Liver (tissue), 9 donors: ENCODE data around the gene ARHGAP9. TPM values are rescaled to one million over a fixed set of nuclear protein-coding genes. Genes with fewer than 3 reads are reported as not detected.
"Not testable (repeated sequence)": the region's sequence is repeated elsewhere in the genome, so short reads cannot be mapped to it uniquely, and the experiment has no call there.

Experiments used
- DNase-seq: peaks from one replicate; pipeline ENCODE4 v3.0.0-alpha.2; 2017; ENCODE audit warnings: low spot score
- H3K27ac ChIP-seq, 2 donors: one replicate each; pipeline ENCODE4 v1.7.0; 2013; ENCODE audit warnings: inconsistent platforms in 2 of 2, low read length in 2 of 2, control low read depth in 1 of 2, low read depth in 1 of 2, mild to moderate bottlenecking in 1 of 2
- H3K27me3 ChIP-seq, 4 donors: one replicate each; pipeline versions ENCODE4 v1.6.1 to v1.7.0; 2013; ENCODE audit warnings: low read length in 3 of 4, inconsistent platforms in 1 of 4, mild to moderate bottlenecking in 1 of 4, moderate library complexity in 1 of 4; ENCODE audit not compliant: control insufficient read depth in 4 of 4, insufficient read depth in 4 of 4
- H3K36me3 ChIP-seq, 4 donors: one replicate each; pipeline versions ENCODE4 v1.6.1 to v1.7.0; 2013; ENCODE audit warnings: low read length in 3 of 4, mild to moderate bottlenecking in 3 of 4, low read depth in 1 of 4, moderate library complexity in 1 of 4; ENCODE audit not compliant: control insufficient read depth in 4 of 4, insufficient read depth in 3 of 4
- H3K4me1 ChIP-seq, 4 donors: one replicate each; pipeline versions ENCODE4 v1.6.1 to v1.7.0; 2013; ENCODE audit warnings: low read length in 3 of 4, mild to moderate bottlenecking in 3 of 4, moderate library complexity in 1 of 4; ENCODE audit not compliant: control insufficient read depth in 4 of 4, insufficient read depth in 4 of 4
- H3K4me3 ChIP-seq, 3 donors: one replicate each; pipeline versions ENCODE4 v1.6.1 to v1.7.0; 2013; ENCODE audit warnings: low read length in 3 of 3, control low read depth in 1 of 3, low read depth in 1 of 3, mild to moderate bottlenecking in 1 of 3
- H3K9ac ChIP-seq, 2 donors: one replicate each; pipeline ENCODE4 v1.7.0; 2013; ENCODE audit warnings: low read length in 2 of 2, mild to moderate bottlenecking in 2 of 2, moderate library complexity in 2 of 2, control low read depth in 1 of 2, low read depth in 1 of 2
- H3K9me3 ChIP-seq, 4 donors: one replicate each; pipeline versions ENCODE4 v1.6.1 to v1.7.0; 2013; ENCODE audit warnings: low read length in 3 of 4; ENCODE audit not compliant: control insufficient read depth in 4 of 4
- ATF3 ChIP-seq: IDR thresholded peaks from 2 replicates; pipeline ENCODE4 v1.6.1; 2016; ENCODE audit warnings: antibody characterized with exemption
- CTCF ChIP-seq: fragments of 150-350 bp; IDR thresholded peaks from 2 replicates; pipeline ENCODE4 v1.5.1; 2017; ENCODE audit warnings: improper control_type of control experiment, low read depth, low read length; ENCODE audit not compliant: missing input control
- FOXA1 ChIP-seq: IDR thresholded peaks from 2 replicates; pipeline ENCODE4 v1.6.1; 2016; ENCODE audit warnings: antibody characterized with exemption
- FOXA2 ChIP-seq: IDR thresholded peaks from 2 replicates; pipeline ENCODE4 v1.6.1; 2016; ENCODE audit warnings: antibody characterized with exemption
- HNF4A ChIP-seq, 2 donors: conservative IDR thresholded peaks; 2 replicates each; pipeline ENCODE4 v1.6.1; 2016; ENCODE audit warnings: antibody characterized with exemption in 2 of 2, mild to moderate bottlenecking in 2 of 2
- HNF4G ChIP-seq: IDR thresholded peaks from 2 replicates; pipeline ENCODE4 v1.6.1; 2016; ENCODE audit warnings: antibody characterized with exemption
- JUND ChIP-seq, 2 donors: IDR thresholded peaks; 2 replicates each; pipeline ENCODE4 v1.6.1; 2016; ENCODE audit warnings: antibody characterized with exemption in 2 of 2
- MAX ChIP-seq: IDR thresholded peaks from 2 replicates; pipeline ENCODE4 v1.6.1; 2016; ENCODE audit warnings: antibody characterized with exemption
- NR2F2 ChIP-seq: IDR thresholded peaks from 2 replicates; pipeline ENCODE4 v1.6.1; 2016; ENCODE audit warnings: antibody characterized with exemption
- RXRA ChIP-seq, 2 donors: IDR thresholded peaks; 2 replicates each; pipeline ENCODE4 v1.6.1; 2017 to 2018; ENCODE audit warnings: antibody characterized with exemption in 2 of 2, mild to moderate bottlenecking in 1 of 2
- SP1 ChIP-seq: IDR thresholded peaks from 2 replicates; pipeline ENCODE4 v1.6.1; 2018; ENCODE audit warnings: antibody characterized with exemption, mild to moderate bottlenecking
- YY1 ChIP-seq: IDR thresholded peaks from 2 replicates; pipeline ENCODE4 v1.6.1; 2016; ENCODE audit warnings: antibody characterized with exemption, mild to moderate bottlenecking
- WGBS: extraction: QIAGEN DNeasy Blood & Tissue Kit; methylation state at CpG from one replicate; pipeline ENCODE4 v1.1.7; 2013; 5-methylcytosine and 5-hydroxymethylcytosine counted together
- polyA plus RNA-seq, 2 donors: library from polyadenylated mRNA; stranded (reverse) in 1 of 2; unstranded in 1 of 2; fragments of 200-250 nt in 1 of 2; fragments of >200 nt in 1 of 2; fragmentation: Nextera tagmentation in 1 of 2; extraction: Ambion mirVana in 1 of 2; gene quantifications; one replicate each; pipeline versions ENCODE4 v1.2.1 to v1.2.3, GENCODE V29; 2013 to 2015
- total RNA-seq, 2 donors: library from RNA; depleted of rRNA; stranded (reverse); fragments of >200 nt; gene quantifications; one replicate each; pipeline ENCODE4 v1.2.3, GENCODE V29; 2014
- TF ChIP-seq, protein P1 (sequence below): IDR thresholded peaks from 2 replicates; pipeline ENCODE4 v1.6.1; 2016; ENCODE audit warnings: antibody characterized with exemption
- donor health status: healthy.
- donor health status: healthy.
- donor health status: healthy.
- donor health status: healthy.
- donor health status: healthy.

ARHGAP9 gene
- total and polyA plus RNA-seq, 4 donors, result 3.0 to 12.0 (median 7.1) TPM

DNA sequence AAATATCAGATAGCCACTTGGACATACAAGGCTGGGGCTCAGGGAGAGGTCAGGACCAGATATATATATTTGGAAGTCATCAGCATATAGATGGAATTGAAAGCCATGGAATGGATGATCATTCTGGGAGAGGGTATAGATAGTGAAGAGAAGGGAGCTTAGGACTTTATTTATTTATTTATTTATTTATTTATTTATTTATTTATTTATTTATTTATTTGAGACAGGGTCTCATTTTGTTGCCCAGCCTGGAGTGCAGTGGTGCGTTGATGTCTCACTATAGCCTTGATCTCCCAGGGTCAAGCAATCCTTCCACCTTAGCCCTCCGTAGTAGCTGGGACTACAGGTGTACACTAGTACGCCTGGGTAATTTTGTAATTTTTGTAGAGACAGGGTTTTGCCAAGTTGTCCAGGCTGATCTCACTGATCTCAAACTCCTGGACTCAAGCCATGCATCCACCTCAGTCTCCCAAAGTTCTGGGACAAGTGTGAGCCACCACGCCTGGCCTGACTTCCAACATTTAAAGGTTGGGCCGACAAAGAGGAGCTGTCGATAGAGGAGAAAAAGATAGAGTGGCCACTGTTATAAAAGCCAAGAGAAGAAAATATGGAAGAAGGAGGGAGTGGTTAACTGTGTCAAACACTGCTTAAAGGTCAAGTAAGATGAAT lies 33.2 kb downstream of the ARHGAP9 start:
- peaks cover 0 to 38% (median 25%) of the 10 kb centered on the region in 4 donors for H3K4me1 ChIP-seq
- 93% methylated on average over 6 of the region's 6 CpGs for WGBS
- DNase-seq, result no peak
- no peaks in the 10 kb centered on the region for H3K9me3 ChIP-seq
- TF ChIP-seq NR2F2 (no peak), HNF4A (conservative IDR thresholded peaks at IDR 0.05) (no peak), ATF3 (no peak), FOXA2 (no peak), CTCF (no peak), JUND (IDR thresholded peaks at IDR 0.05) (no peak), HNF4G (no peak), YY1 (no peak), RXRA (IDR thresholded peaks at IDR 0.05) (no peak), FOXA1 (no peak)
- TF ChIP-seq, protein P1, sequence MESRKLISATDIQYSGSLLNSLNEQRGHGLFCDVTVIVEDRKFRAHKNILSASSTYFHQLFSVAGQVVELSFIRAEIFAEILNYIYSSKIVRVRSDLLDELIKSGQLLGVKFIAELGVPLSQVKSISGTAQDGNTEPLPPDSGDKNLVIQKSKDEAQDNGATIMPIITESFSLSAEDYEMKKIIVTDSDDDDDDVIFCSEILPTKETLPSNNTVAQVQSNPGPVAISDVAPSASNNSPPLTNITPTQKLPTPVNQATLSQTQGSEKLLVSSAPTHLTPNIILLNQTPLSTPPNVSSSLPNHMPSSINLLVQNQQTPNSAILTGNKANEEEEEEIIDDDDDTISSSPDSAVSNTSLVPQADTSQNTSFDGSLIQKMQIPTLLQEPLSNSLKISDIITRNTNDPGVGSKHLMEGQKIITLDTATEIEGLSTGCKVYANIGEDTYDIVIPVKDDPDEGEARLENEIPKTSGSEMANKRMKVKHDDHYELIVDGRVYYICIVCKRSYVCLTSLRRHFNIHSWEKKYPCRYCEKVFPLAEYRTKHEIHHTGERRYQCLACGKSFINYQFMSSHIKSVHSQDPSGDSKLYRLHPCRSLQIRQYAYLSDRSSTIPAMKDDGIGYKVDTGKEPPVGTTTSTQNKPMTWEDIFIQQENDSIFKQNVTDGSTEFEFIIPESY, result no peak
- peaks cover 0 to 18% (median 6%) of the 10 kb centered on the region in 4 donors for H3K36me3 ChIP-seq
- H3K9ac ChIP-seq, result no peak overlapping the region
- no peaks in the 10 kb centered on the region for H3K27me3 ChIP-seq
- H3K4me3 ChIP-seq, result no peak overlapping the region
- H3K27ac ChIP-seq, result no peak overlapping the region

GRCh38 chr12:57444744-57445143 lies 34.9 kb downstream of the ARHGAP9 start:
- no peak overlapping the region for H3K9ac ChIP-seq
- no peak overlapping the region for H3K27ac ChIP-seq
- H3K36me3 ChIP-seq, result peaks cover 0 to 18% (median 6%) of the 10 kb centered on the region in 4 donors
- WGBS, result 83% methylated on average over 5 of the region's 5 CpGs
- no peak for DNase-seq
- TF ChIP-seq YY1, result no peak
- TF ChIP-seq, protein P1, result no peak
- no peak for TF ChIP-seq RXRA (IDR thresholded peaks at IDR 0.05)
- no peak for TF ChIP-seq MAX
- TF ChIP-seq SP1, result no peak
- H3K27me3 ChIP-seq, result no peaks in the 10 kb centered on the region
- no peak overlapping the region for H3K4me3 ChIP-seq
- H3K4me1 ChIP-seq, result peaks cover 0 to 27% (median 17%) of the 10 kb centered on the region in 4 donors
- no peaks in the 10 kb centered on the region for H3K9me3 ChIP-seq

DNA sequence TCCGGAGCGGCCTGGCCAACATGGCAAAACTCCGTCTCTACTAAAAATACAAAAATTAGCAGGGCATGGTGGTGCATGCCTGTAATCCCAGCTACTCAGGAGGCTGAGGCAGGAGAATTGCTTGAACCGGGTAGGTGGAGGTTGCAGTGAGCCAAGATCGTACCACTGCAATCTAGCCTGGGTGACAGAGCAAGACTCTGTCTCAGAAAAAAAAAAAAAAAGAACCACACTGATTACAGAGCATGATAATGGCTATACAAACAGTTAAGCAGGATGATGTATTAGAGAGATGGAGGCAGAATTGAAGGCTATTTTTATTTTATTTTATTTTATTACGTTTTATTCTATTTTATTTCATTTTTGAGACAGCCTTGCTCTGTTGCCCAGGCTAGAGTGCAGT lies 35.3 kb downstream of the ARHGAP9 start:
- H3K9ac ChIP-seq, DNase-seq, H3K27me3 ChIP-seq, H3K9me3 ChIP-seq, H3K4me3 ChIP-seq: not testable (repeated sequence)
- H3K27ac ChIP-seq, result peak overlapping the region in 1 of 2 donors; percentile 5
- H3K4me1 ChIP-seq, result peaks cover 0 to 27% (median 14%) of the 10 kb centered on the region in 4 donors
- peaks cover 0 to 18% (median 5%) of the 10 kb centered on the region in 4 donors for H3K36me3 ChIP-seq
- WGBS, result 85% methylated on average over 6 of the region's 6 CpGs
